CD4-positive, alpha-beta T cell (primary cell): ENCODE measurements around the gene CFAP73. TPM values are rescaled to one million over a fixed set of nuclear protein-coding genes. Genes with fewer than 3 reads are reported as not detected.
A peak's percentile ranks its signal among the peaks of the same experiment; 100 is the strongest.

Experiments used
- ATAC-seq: fragments of 200-7000 bp; cut with Tn5 transposase; one replicate; pipeline ENCODE4 v1.10.0; 2022; ENCODE audit warnings: mild to moderate bottlenecking; ENCODE audit not compliant: poor library complexity
- CTCF ChIA-PET: fragments of 350-600 bp; sonication (Branson Sonifier 250); formaldehyde crosslinking; loops from one replicate; lab custom pipeline; 2021; ENCODE audit warnings: antibody characterized with exemption, inconsistent platforms; lab: Charles Lee
- POLR2A ChIA-PET: fragments of 350-600 bp; sonication (Branson Sonifier 250); formaldehyde crosslinking; loops from one replicate; lab custom pipeline; 2021; ENCODE audit warnings: antibody characterized with exemption, inconsistent platforms; lab: Charles Lee
- DNase-seq, 14 experiments: peaks; one replicate each; pipeline ENCODE4 v3.0.0-alpha.2; 2013 to 2020; ENCODE audit warnings: mixed read lengths in 2 of 14
- H3K27ac ChIP-seq, 2 donors: one replicate each; pipeline versions ENCODE4 v1.5.1 to v1.7.0; 2013; ENCODE audit warnings: low read length in 2 of 2, low read depth in 1 of 2, mild to moderate bottlenecking in 1 of 2
- H3K27me3 ChIP-seq, 2 experiments: 1 replicate in 1 of 2; 2 replicates in 1 of 2; pipeline versions ENCODE4 v1.6.1 to v1.7.0; 2013; ENCODE audit warnings: low read length in 2 of 2, control low read depth in 1 of 2, mild to moderate bottlenecking in 1 of 2, moderate library complexity in 1 of 2; ENCODE audit not compliant: insufficient read depth in 2 of 2, control insufficient read depth in 1 of 2
- H3K36me3 ChIP-seq: one replicate; pipeline ENCODE4 v1.6.1; 2013; ENCODE audit warnings: low read length, control low read depth; ENCODE audit not compliant: insufficient read depth
- H3K4me1 ChIP-seq: one replicate; pipeline ENCODE4 v1.6.1; 2013; ENCODE audit warnings: low read length, control low read depth; ENCODE audit not compliant: insufficient read depth
- H3K4me3 ChIP-seq: one replicate; pipeline ENCODE4 v1.5.1; 2013; ENCODE audit warnings: mild to moderate bottlenecking, low read length, moderate library complexity
- H3K9me3 ChIP-seq, 2 experiments: 1 replicate in 1 of 2; 2 replicates in 1 of 2; pipeline versions ENCODE4 v1.6.1 to v1.7.0; 2013; ENCODE audit warnings: low read length in 2 of 2, mild to moderate bottlenecking in 2 of 2, control low read depth in 1 of 2, moderate library complexity in 1 of 2; ENCODE audit not compliant: control insufficient read depth in 1 of 2, insufficient read depth in 1 of 2
- H3K27ac Mint-ChIP-seq: one replicate; pipeline ENCODE4 v1.8.0; 2020; ENCODE audit warnings: mixed read lengths
- H3K27me3 Mint-ChIP-seq: one replicate; pipeline ENCODE4 v1.8.0; 2021; ENCODE audit warnings: mixed read lengths
- H3K36me3 Mint-ChIP-seq: one replicate; pipeline ENCODE4 v1.8.0; 2021; ENCODE audit warnings: low read depth, mixed read lengths
- H3K4me1 Mint-ChIP-seq: one replicate; pipeline ENCODE4 v1.8.0; 2021; ENCODE audit warnings: low read depth, mixed read lengths
- H3K4me3 Mint-ChIP-seq: one replicate; pipeline ENCODE4 v1.8.0; 2020; ENCODE audit warnings: mild to moderate bottlenecking, mixed read lengths
- H3K9me3 Mint-ChIP-seq: one replicate; pipeline ENCODE4 v1.8.0; 2020; ENCODE audit warnings: mixed read lengths
- intact Hi-C, 2 experiments: fragments of 100-400 bp; cut with DNase I in 1 of 2; cut with micrococcal nuclease in 1 of 2; formaldehyde crosslinking; loops; one replicate each; pipeline versions ENCODE4 v1.15.1 to v1.9.0; 2023 to 2025; cut with DNase I, micrococcal nuclease
- total RNA-seq, 174 experiments: library from RNA in 2 of 174; stranded (reverse) in 2 of 174; gene quantifications; one replicate each; pipeline ENCODE4 v1.2.3 and lab custom pipeline; 2021 to 2026
- TF ChIP-seq, protein P1 (sequence below): fragments of 200-600 bp; IDR thresholded peaks from one replicate; pipeline ENCODE4 v1.8.0; 2022; ENCODE audit warnings: antibody characterized with exemption, mild to moderate bottlenecking

The CFAP73 gene
- total RNA-seq, 2 experiments from 2014 or later, result 0.92 to 1.2 TPM

DNA sequence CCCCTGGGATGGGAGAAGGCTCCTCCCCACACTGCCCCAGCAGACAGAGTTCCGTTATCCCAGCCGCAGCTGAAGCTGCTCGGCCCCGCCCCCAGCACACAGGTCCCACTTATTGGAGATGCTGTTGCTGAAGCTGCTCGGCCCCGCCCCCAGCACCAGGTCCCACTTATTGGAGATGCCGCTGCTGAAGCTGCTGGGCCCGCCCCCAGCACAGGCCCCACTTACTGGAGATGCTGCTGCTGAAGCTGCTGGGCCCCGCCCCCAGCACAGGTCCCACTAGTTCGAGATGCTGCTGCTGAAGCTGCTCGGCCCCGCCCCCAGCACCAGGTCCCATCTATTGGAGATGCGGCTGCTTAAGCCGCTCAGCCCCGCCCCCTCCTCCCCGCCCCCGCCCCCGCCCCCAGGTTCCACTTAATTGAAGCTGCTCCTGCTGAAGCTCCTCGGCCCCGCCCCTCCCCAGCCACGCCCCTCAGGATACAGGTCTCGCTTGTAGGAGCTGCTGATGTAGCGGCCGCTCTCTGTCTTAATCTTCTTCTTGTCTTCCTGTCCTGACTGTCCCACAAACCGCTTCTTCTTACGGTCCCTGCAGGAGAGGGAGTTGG, 12.0 kb downstream of the CFAP73 start:
- TF ChIP-seq, protein P1, sequence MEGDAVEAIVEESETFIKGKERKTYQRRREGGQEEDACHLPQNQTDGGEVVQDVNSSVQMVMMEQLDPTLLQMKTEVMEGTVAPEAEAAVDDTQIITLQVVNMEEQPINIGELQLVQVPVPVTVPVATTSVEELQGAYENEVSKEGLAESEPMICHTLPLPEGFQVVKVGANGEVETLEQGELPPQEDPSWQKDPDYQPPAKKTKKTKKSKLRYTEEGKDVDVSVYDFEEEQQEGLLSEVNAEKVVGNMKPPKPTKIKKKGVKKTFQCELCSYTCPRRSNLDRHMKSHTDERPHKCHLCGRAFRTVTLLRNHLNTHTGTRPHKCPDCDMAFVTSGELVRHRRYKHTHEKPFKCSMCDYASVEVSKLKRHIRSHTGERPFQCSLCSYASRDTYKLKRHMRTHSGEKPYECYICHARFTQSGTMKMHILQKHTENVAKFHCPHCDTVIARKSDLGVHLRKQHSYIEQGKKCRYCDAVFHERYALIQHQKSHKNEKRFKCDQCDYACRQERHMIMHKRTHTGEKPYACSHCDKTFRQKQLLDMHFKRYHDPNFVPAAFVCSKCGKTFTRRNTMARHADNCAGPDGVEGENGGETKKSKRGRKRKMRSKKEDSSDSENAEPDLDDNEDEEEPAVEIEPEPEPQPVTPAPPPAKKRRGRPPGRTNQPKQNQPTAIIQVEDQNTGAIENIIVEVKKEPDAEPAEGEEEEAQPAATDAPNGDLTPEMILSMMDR, result no peak
- Mint-ChIP-seq H3K27me3 (no peaks in the 10 kb centered on the region), H3K9me3 (no peaks in the 10 kb centered on the region), H3K4me3 (no peak overlapping the region), H3K4me1 (peaks cover 5% of the 10 kb centered on the region), H3K27ac (no peak overlapping the region), H3K36me3 (peaks cover 86% of the 10 kb centered on the region)
- Histone ChIP-seq H3K27ac (no peak overlapping the region), H3K4me3 (no peak overlapping the region), H3K36me3 (peaks cover 78% of the 10 kb centered on the region), H3K4me1 (no peaks in the 10 kb centered on the region), H3K27me3 (no peaks in the 10 kb centered on the region), H3K9me3 (no peaks in the 10 kb centered on the region)
- intact Hi-C loops, result no loop called here
- POLR2A ChIA-PET, result no interaction called here
- no peak for ATAC-seq
- DNase-seq, result peak in 1 of 14 experiments; percentile 34
- CTCF ChIA-PET, result no interaction called here

DNA sequence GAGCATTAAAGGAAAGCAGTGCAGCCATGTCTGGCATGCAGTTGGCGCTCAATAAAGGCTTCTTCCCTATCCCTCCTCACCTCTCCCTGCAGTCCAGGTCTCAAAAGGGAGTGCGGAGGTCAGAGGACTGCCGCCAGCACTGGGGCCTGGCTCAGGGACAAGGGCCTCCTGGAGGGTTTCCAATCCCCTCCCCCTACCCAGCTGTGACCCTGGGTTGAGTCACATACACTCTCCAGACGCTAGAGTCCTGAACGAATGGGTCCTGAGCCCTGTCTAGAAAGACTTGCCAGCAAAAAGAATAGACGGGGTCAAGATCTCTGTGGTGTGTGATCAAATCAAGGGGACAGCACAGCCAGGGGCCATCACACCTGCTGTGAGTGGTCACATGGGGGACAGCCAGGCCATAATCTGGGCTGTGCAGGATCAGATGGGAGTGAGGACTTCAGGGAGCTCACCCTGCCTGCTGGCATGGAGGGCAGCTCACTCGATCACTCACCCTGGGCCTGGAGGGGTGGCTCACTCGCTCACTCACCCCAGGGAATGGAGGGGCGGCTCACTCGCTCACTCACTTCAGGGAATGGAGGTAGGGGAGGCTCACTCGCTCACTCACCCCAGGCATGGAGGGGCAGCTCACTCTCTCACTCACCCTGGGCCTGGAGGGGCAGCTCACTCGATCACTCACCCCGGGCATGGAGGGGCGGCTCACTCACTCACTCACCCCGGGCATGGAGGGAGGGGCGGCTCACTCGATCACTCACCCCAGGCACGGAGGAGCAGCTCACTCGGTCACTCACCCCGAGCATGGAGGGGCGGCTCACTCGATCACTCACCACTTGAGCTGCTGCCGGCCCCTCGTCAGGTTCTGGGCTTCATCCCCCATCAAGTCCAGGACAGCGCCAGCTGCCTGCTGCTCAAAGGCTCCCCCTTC, 12.8 kb downstream of the CFAP73 start:
- CTCF ChIA-PET, result no interaction called here

DNA sequence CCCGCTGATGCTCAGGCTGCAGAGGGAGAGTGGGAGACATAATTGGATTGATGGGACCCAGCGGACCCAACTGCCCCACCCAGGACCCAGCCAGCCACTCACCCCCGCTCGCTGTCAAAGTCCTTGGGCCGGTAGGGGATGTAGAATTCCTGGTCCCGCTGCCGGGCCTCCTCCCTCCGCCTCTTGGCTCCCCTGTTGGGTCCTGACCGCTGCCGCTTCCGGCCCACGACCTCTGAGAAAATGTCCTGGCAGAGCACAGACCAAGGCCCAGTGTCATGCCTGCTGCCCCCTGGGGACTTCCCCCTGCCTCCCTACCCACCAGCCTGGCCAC, 13.5 kb downstream of the CFAP73 start:
- Histone ChIP-seq H3K4me1 (no peaks in the 10 kb centered on the region), H3K9me3 (no peaks in the 10 kb centered on the region), H3K27me3 (no peaks in the 10 kb centered on the region), H3K36me3 (peaks cover 90% of the 10 kb centered on the region), H3K4me3 (no peak overlapping the region), H3K27ac (no peak overlapping the region)
- Mint-ChIP-seq H3K4me3 (no peak overlapping the region), H3K27me3 (no peaks in the 10 kb centered on the region), H3K27ac (no peak overlapping the region), H3K36me3 (peaks cover 86% of the 10 kb centered on the region), H3K4me1 (no peaks in the 10 kb centered on the region), H3K9me3 (no peaks in the 10 kb centered on the region)
- intact Hi-C loops, result no loop called here
- POLR2A ChIA-PET, result no interaction called here
- TF ChIP-seq, protein P1, result no peak
- no peak for ATAC-seq
- DNase-seq, result peak in 1 of 14 experiments; percentile 12
- CTCF ChIA-PET, result no interaction called here

More for the DNA sequence above, 12.8 kb downstream of the CFAP73 start:
- POLR2A ChIA-PET, result no interaction called here
- TF ChIP-seq, protein P1, result no peak
- ATAC-seq, result no peak
- Histone ChIP-seq H3K27me3 (no peaks in the 10 kb centered on the region), H3K4me3 (no peak overlapping the region), H3K36me3 (peaks cover 85% of the 10 kb centered on the region), H3K27ac (no peak overlapping the region), H3K4me1 (no peaks in the 10 kb centered on the region), H3K9me3 (no peaks in the 10 kb centered on the region)
- H3K4me3 Mint-ChIP-seq, result no peak overlapping the region
- peaks cover 86% of the 10 kb centered on the region for H3K36me3 Mint-ChIP-seq
- no peaks in the 10 kb centered on the region for H3K9me3 Mint-ChIP-seq
- intact Hi-C loops, result no loop called here
- peak in 1 of 14 experiments; percentile 11 for DNase-seq
- H3K27me3 Mint-ChIP-seq, result no peaks in the 10 kb centered on the region
- H3K4me1 Mint-ChIP-seq, result no peaks in the 10 kb centered on the region
- H3K27ac Mint-ChIP-seq, result no peak overlapping the region
